ENCODE results near the gene SOX18. TPM values are rescaled to one million over a fixed set of nuclear protein-coding genes. Genes with fewer than 3 reads are reported as not detected.

The SOX18 gene
- polyA plus RNA-seq, 10 donors, result 7.0 to 16.8 (median 10.7) TPM

Other genes with a start within 250 kb of the SOX18 start
- 10 to 100 TPM; 12.8 to 17.3 (median 14.8) TPM for gene ZBTB46, start 218.4 kb downstream of the SOX18 start, polyA plus RNA-seq (ENCODE audit: insufficient read length in 10 of 10)
- gene ABHD16B, start 188.1 kb downstream of the SOX18 start, polyA plus RNA-seq (ENCODE audit: insufficient read length in 10 of 10), result not detected
- gene TPD52L2, start 184.4 kb downstream of the SOX18 start, polyA plus RNA-seq (ENCODE audit: insufficient read length in 10 of 10), result 10 to 100 TPM; 65.5 to 85.7 (median 77.4) TPM
- 10 to 100 TPM; 24.0 to 32.5 (median 29.9) TPM for gene DNAJC5, start 154.5 kb downstream of the SOX18 start, polyA plus RNA-seq (ENCODE audit: insufficient read length in 10 of 10)
- 10 to 100 TPM; 28.3 to 58.9 (median 41.3) TPM for gene UCKL1, start 93.2 kb downstream of the SOX18 start, polyA plus RNA-seq (ENCODE audit: insufficient read length in 10 of 10)
- 10 to 100 TPM; 19.3 to 30.6 (median 23.8) TPM for gene ZNF512B, start 79.7 kb downstream of the SOX18 start, polyA plus RNA-seq (ENCODE audit: insufficient read length in 10 of 10)
- gene SAMD10, start 70.0 kb downstream of the SOX18 start, polyA plus RNA-seq (ENCODE audit: insufficient read length in 10 of 10), result 1 to 10 TPM; 2.1 to 4.2 (median 3.0) TPM
- 10 to 100 TPM; 45.9 to 58.2 (median 52.8) TPM for gene PRPF6, start 68.5 kb downstream of the SOX18 start, polyA plus RNA-seq (ENCODE audit: insufficient read length in 10 of 10)
- 1 to 10 TPM in 2 of 10 donors, under 1 TPM in 8; 0.42 to 1.1 (median 0.66) TPM for gene C20orf204, start 13.5 kb downstream of the SOX18 start, polyA plus RNA-seq (ENCODE audit: insufficient read length in 10 of 10)
- gene TCEA2, start 13.6 kb upstream of the SOX18 start, polyA plus RNA-seq (ENCODE audit: insufficient read length in 10 of 10), result 10 to 100 TPM; 38.5 to 50.1 (median 42.5) TPM
- gene RGS19, start 29.9 kb upstream of the SOX18 start, polyA plus RNA-seq (ENCODE audit: insufficient read length in 10 of 10), result 10 to 100 TPM in 1 of 10 donors, 1 to 10 TPM in 9; 4.4 to 10.2 (median 5.6) TPM
- 1 to 10 TPM in 8 of 10 donors, under 1 TPM in 2; 0.71 to 1.8 (median 1.1) TPM for gene OPRL1, start 30.4 kb upstream of the SOX18 start, polyA plus RNA-seq (ENCODE audit: insufficient read length in 10 of 10)
- under 1 TPM in 3 of 10 donors, not detected in 7; 0.16 to 0.38 (median 0.23) TPM for gene LKAAEAR1, start 34.8 kb upstream of the SOX18 start, polyA plus RNA-seq (ENCODE audit: insufficient read length in 10 of 10)
- gene NPBWR2, start 57.9 kb upstream of the SOX18 start, polyA plus RNA-seq (ENCODE audit: insufficient read length in 10 of 10), result not detected
- under 1 TPM; 0.05 to 0.78 (median 0.11) TPM for gene MYT1, start 114.8 kb upstream of the SOX18 start, polyA plus RNA-seq (ENCODE audit: insufficient read length in 10 of 10)
- gene PCMTD2, start 206.1 kb upstream of the SOX18 start, polyA plus RNA-seq (ENCODE audit: insufficient read length in 10 of 10), result 10 to 100 TPM; 44.3 to 89.0 (median 58.3) TPM